CD4-positive, alpha-beta T cell (primary cell): Measurements from ENCODE around the gene KRTAP10-2. TPM values are rescaled to one million over a fixed set of nuclear protein-coding genes. Genes with fewer than 3 reads are reported as not detected.

Experiments used
- ATAC-seq: fragments of 200-7000 bp; cut with Tn5 transposase; one replicate; pipeline ENCODE4 v1.10.0; 2022; ENCODE audit warnings: mild to moderate bottlenecking; ENCODE audit not compliant: poor library complexity
- CTCF ChIA-PET: fragments of 350-600 bp; sonication (Branson Sonifier 250); formaldehyde crosslinking; loops from one replicate; lab custom pipeline; 2021; ENCODE audit warnings: antibody characterized with exemption, inconsistent platforms; lab: Charles Lee
- POLR2A ChIA-PET: fragments of 350-600 bp; sonication (Branson Sonifier 250); formaldehyde crosslinking; loops from one replicate; lab custom pipeline; 2021; ENCODE audit warnings: antibody characterized with exemption, inconsistent platforms; lab: Charles Lee
- DNase-seq, 14 experiments: peaks; one replicate each; pipeline ENCODE4 v3.0.0-alpha.2; 2013 to 2020; ENCODE audit warnings: mixed read lengths in 2 of 14
- H3K27ac ChIP-seq, 2 donors: one replicate each; pipeline versions ENCODE4 v1.5.1 to v1.7.0; 2013; ENCODE audit warnings: low read length in 2 of 2, low read depth in 1 of 2, mild to moderate bottlenecking in 1 of 2
- H3K27me3 ChIP-seq, 2 experiments: 1 replicate in 1 of 2; 2 replicates in 1 of 2; pipeline versions ENCODE4 v1.6.1 to v1.7.0; 2013; ENCODE audit warnings: low read length in 2 of 2, control low read depth in 1 of 2, mild to moderate bottlenecking in 1 of 2, moderate library complexity in 1 of 2; ENCODE audit not compliant: insufficient read depth in 2 of 2, control insufficient read depth in 1 of 2
- H3K36me3 ChIP-seq: one replicate; pipeline ENCODE4 v1.6.1; 2013; ENCODE audit warnings: low read length, control low read depth; ENCODE audit not compliant: insufficient read depth
- H3K4me1 ChIP-seq: one replicate; pipeline ENCODE4 v1.6.1; 2013; ENCODE audit warnings: low read length, control low read depth; ENCODE audit not compliant: insufficient read depth
- H3K4me3 ChIP-seq: one replicate; pipeline ENCODE4 v1.5.1; 2013; ENCODE audit warnings: mild to moderate bottlenecking, low read length, moderate library complexity
- H3K9me3 ChIP-seq, 2 experiments: 1 replicate in 1 of 2; 2 replicates in 1 of 2; pipeline versions ENCODE4 v1.6.1 to v1.7.0; 2013; ENCODE audit warnings: low read length in 2 of 2, mild to moderate bottlenecking in 2 of 2, control low read depth in 1 of 2, moderate library complexity in 1 of 2; ENCODE audit not compliant: control insufficient read depth in 1 of 2, insufficient read depth in 1 of 2
- H3K27ac Mint-ChIP-seq: one replicate; pipeline ENCODE4 v1.8.0; 2020; ENCODE audit warnings: mixed read lengths
- H3K27me3 Mint-ChIP-seq: one replicate; pipeline ENCODE4 v1.8.0; 2021; ENCODE audit warnings: mixed read lengths
- H3K36me3 Mint-ChIP-seq: one replicate; pipeline ENCODE4 v1.8.0; 2021; ENCODE audit warnings: low read depth, mixed read lengths
- H3K4me1 Mint-ChIP-seq: one replicate; pipeline ENCODE4 v1.8.0; 2021; ENCODE audit warnings: low read depth, mixed read lengths
- H3K4me3 Mint-ChIP-seq: one replicate; pipeline ENCODE4 v1.8.0; 2020; ENCODE audit warnings: mild to moderate bottlenecking, mixed read lengths
- H3K9me3 Mint-ChIP-seq: one replicate; pipeline ENCODE4 v1.8.0; 2020; ENCODE audit warnings: mixed read lengths
- CTCF ChIP-seq: fragments of 200-600 bp; IDR thresholded peaks from one replicate; pipeline ENCODE4 v1.8.0; 2022; ENCODE audit warnings: antibody characterized with exemption, mild to moderate bottlenecking
- intact Hi-C, 2 experiments: fragments of 100-400 bp; cut with DNase I in 1 of 2; cut with micrococcal nuclease in 1 of 2; formaldehyde crosslinking; loops; one replicate each; pipeline versions ENCODE4 v1.15.1 to v1.9.0; 2023 to 2025; cut with DNase I, micrococcal nuclease
- total RNA-seq, 174 experiments: library from RNA in 2 of 174; stranded (reverse) in 2 of 174; gene quantifications; one replicate each; pipeline ENCODE4 v1.2.3 and lab custom pipeline; 2021 to 2026

Gene KRTAP10-2
- total RNA-seq, 2 experiments from 2014 or later, result not detected

GRCh38 chr21:44595524-44595923 lies 44.2 kb upstream of the KRTAP10-2 start:
- H3K27me3 ChIP-seq, result no peaks in the 10 kb centered on the region
- Mint-ChIP-seq H3K9me3 (no peaks in the 10 kb centered on the region), H3K36me3 (no peaks in the 10 kb centered on the region), H3K4me1 (no peaks in the 10 kb centered on the region), H3K4me3 (no peak overlapping the region), H3K27ac (no peak overlapping the region), H3K27me3 (no peaks in the 10 kb centered on the region)
- ATAC-seq (no peak), DNase-seq (no peak)
- no peaks in the 10 kb centered on the region for H3K36me3 ChIP-seq
- ChIA-PET POLR2A (interaction anchor here (0.8 kb wide), 1 partner anchor 24 kb away, joined by 3 read pairs; no protein-coding TSS in a partner anchor), CTCF (no interaction called here)
- no peak for TF ChIP-seq CTCF
- no peak overlapping the region for H3K4me3 ChIP-seq
- no peaks in the 10 kb centered on the region for H3K4me1 ChIP-seq
- peaks cover 9 to 10% of the 10 kb centered on the region in 2 experiments for H3K9me3 ChIP-seq
- intact Hi-C loops, result no loop called here
- H3K27ac ChIP-seq, result no peak overlapping the region

- no peak for DNase-seq
- no peak overlapping the region for H3K27ac Mint-ChIP-seq
- H3K27me3 Mint-ChIP-seq, result peaks cover 6% of the 10 kb centered on the region
- no peaks in the 10 kb centered on the region for H3K4me1 Mint-ChIP-seq
- H3K27me3 ChIP-seq, result no peaks in the 10 kb centered on the region
- TF ChIP-seq CTCF, result no peak
- no peak overlapping the region for H3K4me3 ChIP-seq
- ATAC-seq, result no peak
- ChIA-PET POLR2A (no interaction called here), CTCF (no interaction called here)
- no peaks in the 10 kb centered on the region for H3K9me3 Mint-ChIP-seq
- no peaks in the 10 kb centered on the region for H3K36me3 ChIP-seq
- no peaks in the 10 kb centered on the region for H3K36me3 Mint-ChIP-seq
- no peaks in the 10 kb centered on the region for H3K4me1 ChIP-seq
- H3K27ac ChIP-seq, result no peak overlapping the region
- H3K9me3 ChIP-seq, result peaks cover 8 to 10% of the 10 kb centered on the region in 2 experiments
- intact Hi-C loops, result no loop called here
- no peak overlapping the region for H3K4me3 Mint-ChIP-seq
These were observed 43.2 kb upstream of the KRTAP10-2 start for GRCh38 chr21:44594406-44594916.

GRCh38 chr21:44593598-44594405 lies 42.5 kb upstream of the KRTAP10-2 start:
- Mint-ChIP-seq H3K4me1 (no peaks in the 10 kb centered on the region), H3K27ac (no peak overlapping the region), H3K4me3 (no peak overlapping the region), H3K9me3 (no peaks in the 10 kb centered on the region), H3K27me3 (peaks cover 8% of the 10 kb centered on the region), H3K36me3 (no peaks in the 10 kb centered on the region)
- H3K27ac ChIP-seq, result no peak overlapping the region
- CTCF ChIA-PET, result no interaction called here
- H3K27me3 ChIP-seq, result peaks cover 0 to 3% of the 10 kb centered on the region in 2 experiments
- H3K4me3 ChIP-seq, result no peak overlapping the region
- no peaks in the 10 kb centered on the region for H3K36me3 ChIP-seq
- H3K4me1 ChIP-seq, result no peaks in the 10 kb centered on the region
- peaks cover 2 to 8% of the 10 kb centered on the region in 2 experiments for H3K9me3 ChIP-seq
- no peak for ATAC-seq
- no peak for TF ChIP-seq CTCF
- intact Hi-C loops, result no loop called here
- POLR2A ChIA-PET, result no interaction called here
- no peak for DNase-seq
